Spleen (tissue), 7 donors: ENCODE results near the gene CORT.

Experiments
- CTCF ChIP-seq, 11 experiments: fragments of 200-600 bp in 7 of 11; fragments of 450-650 bp in 4 of 11; sonication (generic) in 4 of 11; IDR thresholded peaks in 8 of 11; conservative IDR thresholded peaks in 3 of 11; 1 replicate in 7 of 11; 2 replicates in 4 of 11; pipeline versions ENCODE4 v1.4.0 to v1.8.0; 2016 to 2021; ENCODE audit warnings: antibody characterized with exemption in 11 of 11, inconsistent platforms in 4 of 11, mild to moderate bottlenecking in 1 of 11
- POLR2A ChIP-seq, 3 donors: fragments of 450-650 bp; IDR thresholded peaks; one replicate each; pipeline ENCODE4 v1.5.1; 2017; ENCODE audit warnings: antibody characterized with exemption in 3 of 3, mild to moderate bottlenecking in 1 of 3
- POLR2AphosphoS5 ChIP-seq, 3 donors: sonication (generic); formaldehyde crosslinking; IDR thresholded peaks; one replicate each; pipeline ENCODE4 v1.5.1; 2017; ENCODE audit warnings: antibody characterized with exemption in 3 of 3
- donor health status: DM: no; HTN: no; CAD: no; lungs with moderate emphysema.
- donor health status: DM: no; HTN: no; CAD: no.
- donor health status: DM: no; HTN: no; CAD: no.

GRCh38 chr1:10432910-10433700, 16.7 kb upstream of the CORT start:
- TF ChIP-seq CTCF (IDR thresholded peaks at IDR 0.05 in 8 of 11, conservative IDR thresholded peaks at IDR 0.05 in 3 of 11) (no peak), POLR2A (IDR thresholded peaks at IDR 0.05) (no peak), POLR2AphosphoS5 (IDR thresholded peaks at IDR 0.05) (no peak)
